Activated T-cell treated with anti-CD3 and anti-CD28 coated beads, Interleukin-2, amount 50 U/mL, for 1 hour (primary cell): ENCODE data around the gene GPR153.

ENCODE experiments used
- DNase-seq: peaks from one replicate; pipeline ENCODE4 v3.0.0-alpha.2; 2020

GPR153 gene

GRCh38 chr1:6286266-6286665, 25.4 kb upstream of the GPR153 start:
- DNase-seq: no peak

- no peak for DNase-seq
These were observed 24.4 kb upstream of the GPR153 start for GRCh38 chr1:6285336-6285735.

DNA sequence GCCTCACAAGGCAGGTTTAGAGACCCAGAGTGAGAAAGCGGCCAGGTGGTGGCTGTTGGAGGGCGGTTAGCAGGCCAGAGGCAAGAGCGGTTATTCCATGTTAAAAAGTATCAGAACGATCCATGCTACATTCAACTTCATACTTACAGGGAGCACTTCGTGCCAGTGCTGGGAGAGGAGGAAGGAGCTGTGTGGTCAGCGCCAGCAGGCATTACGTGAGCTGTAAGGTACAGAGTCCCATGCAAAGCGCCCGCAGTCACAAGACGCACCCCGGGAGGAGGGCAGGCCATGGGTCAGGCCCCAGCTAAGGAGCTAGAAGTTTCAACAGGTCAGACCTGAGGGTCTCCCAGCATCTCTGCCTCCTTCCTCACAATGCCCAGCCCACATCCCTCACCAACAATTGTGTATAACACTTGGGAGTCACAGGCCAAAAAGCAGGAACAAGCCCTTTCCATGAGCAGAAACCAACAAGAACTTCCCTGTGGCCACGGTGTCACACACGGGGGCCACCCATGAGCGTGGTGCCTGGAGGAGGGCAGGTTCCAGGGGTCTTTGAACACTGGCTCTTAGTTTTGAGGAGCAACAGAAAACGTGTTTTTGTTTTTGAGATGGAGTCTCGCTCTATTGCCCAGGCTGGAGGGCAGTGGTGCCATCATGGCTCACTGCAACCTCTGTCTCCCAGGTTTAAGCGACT, 21.8 kb upstream of the GPR153 start:
- no peak for DNase-seq

DNA sequence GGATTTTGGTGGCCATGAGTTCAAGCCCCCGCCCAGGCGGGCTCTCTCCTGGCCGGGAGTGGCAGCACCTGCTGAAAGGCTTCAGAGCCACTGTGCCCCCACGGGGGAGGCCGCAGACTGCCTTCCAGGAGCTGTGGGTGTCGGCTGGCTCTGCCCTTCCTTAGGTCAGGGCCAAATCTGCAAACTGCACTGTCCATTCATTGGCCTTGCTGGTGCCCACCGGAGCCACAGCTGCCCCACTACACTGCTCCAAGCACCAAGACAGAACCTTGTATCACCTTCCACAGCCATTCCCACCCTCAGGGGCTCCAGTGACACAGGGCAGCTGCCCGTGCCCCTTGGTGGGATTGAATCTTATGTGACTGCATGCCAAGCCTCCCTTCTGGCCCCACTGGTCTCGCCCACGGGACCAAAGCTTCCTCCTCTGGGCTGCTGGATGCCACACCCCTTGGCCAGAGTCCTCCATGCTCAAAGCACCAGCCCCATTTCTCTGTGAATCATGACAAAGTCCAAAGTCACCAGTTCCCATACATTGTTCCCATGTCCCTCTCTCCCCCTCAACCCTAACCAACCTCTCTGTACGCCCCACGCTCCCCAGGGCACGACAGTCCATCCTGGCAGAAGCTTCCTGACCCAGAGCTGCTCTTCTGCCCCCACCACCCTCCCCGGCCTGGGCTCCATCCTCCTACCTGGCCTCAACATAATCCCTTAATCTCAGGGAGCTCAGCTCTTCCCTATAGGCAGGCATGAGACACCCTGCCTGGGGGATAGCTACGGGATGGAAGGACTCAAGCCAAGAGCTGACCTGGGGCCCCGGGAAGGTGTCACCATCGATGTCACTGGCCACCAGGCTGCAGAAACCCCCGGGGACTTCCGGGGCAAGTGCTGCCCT, 20.9 kb upstream of the GPR153 start:
- no peak for DNase-seq

GRCh38 chr1:6280761-6281451, 20.0 kb upstream of the GPR153 start:
- DNase-seq: no peak

- DNase-seq: no peak
These were observed 18.9 kb upstream of the GPR153 start for GRCh38 chr1:6279613-6280383.

GRCh38 chr1:6279066-6279465, 18.2 kb upstream of the GPR153 start:
- DNase-seq: no peak

- DNase-seq: no peak
These were observed 17.4 kb upstream of the GPR153 start for GRCh38 chr1:6278263-6278662.

DNA sequence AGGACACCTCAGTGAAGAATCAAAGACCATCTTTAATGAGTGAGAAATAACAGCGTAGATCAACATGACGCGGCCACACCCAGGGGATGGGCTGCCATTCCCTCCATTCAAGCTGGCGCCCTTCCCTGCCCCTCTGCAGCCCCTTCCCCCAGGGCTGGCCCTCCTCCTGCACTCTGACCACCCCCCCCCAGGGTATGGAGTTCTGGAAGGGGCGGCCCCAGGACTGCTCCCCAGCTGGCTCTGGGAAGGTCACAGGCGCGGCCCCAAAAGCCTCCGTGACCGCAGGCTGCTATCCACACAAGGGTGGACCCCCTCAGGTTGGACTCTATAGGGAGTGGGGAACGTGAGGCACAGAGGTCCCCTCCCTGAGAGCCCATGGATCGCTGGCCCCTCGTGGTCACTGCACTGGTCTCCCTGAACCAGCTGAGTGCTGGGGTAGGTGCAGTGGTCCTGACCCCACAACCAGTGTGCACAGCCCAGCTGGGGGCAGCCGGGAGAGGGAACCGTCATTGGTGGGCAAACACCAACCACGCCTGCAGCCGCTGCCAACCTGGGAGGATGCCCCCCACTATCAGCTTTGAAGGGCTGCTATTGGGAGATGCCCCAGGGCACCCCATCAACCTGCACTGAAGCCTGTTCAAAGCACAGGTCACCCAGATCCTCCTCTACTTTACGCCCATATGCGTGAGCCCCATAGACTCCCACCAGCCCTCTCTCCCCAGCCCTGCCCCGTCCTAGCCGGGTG, 16.1 kb upstream of the GPR153 start:
- no peak for DNase-seq

- no peak for DNase-seq
These were observed 15.2 kb upstream of the GPR153 start for GRCh38 chr1:6275826-6276782.

GRCh38 chr1:6274622-6275139, 13.8 kb upstream of the GPR153 start:
- DNase-seq: no peak

DNA sequence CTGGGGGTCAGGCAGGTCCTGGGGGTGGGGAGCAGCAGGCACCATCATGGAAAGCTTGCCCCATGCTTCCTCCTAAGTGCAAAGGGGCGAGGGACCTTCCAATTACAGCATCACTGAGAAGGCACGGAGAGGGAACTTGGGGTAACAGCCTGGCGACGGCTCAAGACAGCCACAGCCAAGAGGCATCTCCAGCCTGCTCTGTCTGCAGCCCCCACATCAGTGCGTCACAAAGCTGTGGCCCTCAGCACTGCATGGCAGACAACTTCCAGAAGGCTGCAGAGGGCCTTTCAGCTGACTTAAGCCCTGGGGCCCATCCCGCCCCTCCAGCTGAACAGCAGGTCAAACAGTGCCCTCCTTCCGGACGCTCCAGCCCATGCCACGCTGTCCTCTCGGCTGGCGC, 13.2 kb upstream of the GPR153 start:
- DNase-seq: no peak

GRCh38 chr1:6273380-6273891, 12.5 kb upstream of the GPR153 start:
- no peak for DNase-seq

DNA sequence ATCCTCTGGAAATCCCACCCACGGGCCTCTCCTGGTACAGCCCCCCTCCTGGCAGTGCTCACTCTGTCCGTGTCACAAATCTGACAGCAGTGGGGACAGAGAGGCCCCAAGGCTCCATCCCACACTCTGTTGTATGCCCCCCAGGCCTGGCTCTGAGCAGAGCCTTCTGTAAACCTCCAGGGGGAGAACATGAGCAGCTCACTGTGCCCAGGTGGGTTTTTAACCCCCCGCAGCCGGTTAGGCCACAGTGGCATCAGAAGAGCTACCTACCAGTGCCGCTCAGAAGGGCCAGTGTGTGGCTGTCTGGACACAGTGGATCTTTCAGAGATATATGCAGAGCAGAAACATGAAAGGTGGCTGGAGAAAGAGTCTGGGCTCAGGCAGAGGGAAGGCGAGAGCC, 12.0 kb upstream of the GPR153 start:
- no peak for DNase-seq

DNA sequence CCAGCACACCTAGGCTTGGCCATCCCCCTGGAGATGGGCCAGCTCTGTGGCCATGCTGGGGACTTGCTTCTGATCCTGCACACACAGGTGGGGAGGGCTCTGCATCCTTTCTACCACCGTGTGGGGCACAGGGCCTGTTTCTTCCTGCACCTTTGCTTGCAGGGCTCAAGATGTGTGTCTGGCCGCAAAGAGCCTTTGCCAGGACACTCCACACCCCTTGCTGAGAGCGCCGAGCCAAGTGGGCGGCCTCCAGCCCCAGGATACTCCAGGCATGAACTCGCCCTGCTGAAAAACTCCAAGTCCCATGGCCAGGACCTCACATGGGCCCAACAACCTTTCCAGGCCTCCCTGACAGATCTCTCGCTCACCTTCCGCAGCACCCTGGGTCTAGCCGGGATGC, 11.6 kb upstream of the GPR153 start:
- no peak for DNase-seq

- DNase-seq: no peak
These were observed 10.7 kb upstream of the GPR153 start for GRCh38 chr1:6271554-6271953.

- no peak for DNase-seq
These were observed 10.1 kb upstream of the GPR153 start for GRCh38 chr1:6271006-6271405.

GRCh38 chr1:6270401-6270800, 9.5 kb upstream of the GPR153 start:
- DNase-seq: no peak

- no peak for DNase-seq
These were observed 9.0 kb upstream of the GPR153 start for GRCh38 chr1:6269720-6270400.

- no peak for DNase-seq
These were observed 8.4 kb upstream of the GPR153 start for GRCh38 chr1:6269296-6269695.
